Cerebellar nuclear complex (tissue), 1 donor: ENCODE results near the gene FAM78A.
"Not testable (repeated sequence)": the region's sequence is repeated elsewhere in the genome, so short reads cannot be mapped to it uniquely, and the experiment has no call there.

Experiments used
- DNase-seq, 2 experiments: peaks; one replicate each; lab custom pipeline; 2025; lab: John Stamatoyannopoulos, UW

FAM78A gene

DNA sequence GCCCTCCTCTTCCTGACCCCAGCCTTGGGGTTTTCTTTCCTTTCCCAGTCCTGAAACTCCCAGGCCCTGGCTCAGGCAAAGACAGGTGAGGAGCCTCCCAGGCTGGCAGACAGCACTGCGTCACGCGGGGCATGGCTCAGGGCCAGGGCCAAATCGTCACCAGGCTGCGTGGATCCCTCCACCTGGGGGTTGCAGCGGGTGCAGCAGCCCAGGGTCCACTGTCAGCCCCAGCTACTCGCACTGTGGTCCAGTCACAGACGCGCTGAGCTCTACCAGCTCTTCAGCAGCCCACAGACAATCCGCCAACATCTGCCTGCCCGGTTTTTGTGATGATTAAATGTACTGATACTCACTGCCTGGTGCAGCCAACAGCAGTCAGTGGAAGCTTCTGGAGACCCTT lies 12.1 kb downstream of the FAM78A start:
- no peak for DNase-seq

DNA sequence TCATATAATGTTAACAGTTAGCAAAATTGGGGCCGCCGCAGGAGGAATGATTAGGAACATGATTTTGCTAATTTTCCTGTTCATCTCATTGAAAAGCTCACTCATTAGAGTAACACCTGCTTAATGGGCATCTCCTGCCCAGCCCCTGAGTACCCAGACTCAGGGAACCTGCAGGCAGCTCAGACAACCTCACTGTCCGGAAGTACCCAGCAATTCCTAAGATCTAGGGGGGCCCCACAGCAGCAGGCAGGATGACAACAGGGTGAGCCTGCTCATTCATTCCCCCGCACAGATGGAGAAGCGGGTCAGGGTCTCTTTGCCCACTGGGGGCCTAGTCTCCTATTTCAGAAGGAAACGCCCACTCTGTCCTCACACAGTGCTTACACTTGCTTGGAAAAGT lies 12.6 kb downstream of the FAM78A start:
- no peak for DNase-seq

DNA sequence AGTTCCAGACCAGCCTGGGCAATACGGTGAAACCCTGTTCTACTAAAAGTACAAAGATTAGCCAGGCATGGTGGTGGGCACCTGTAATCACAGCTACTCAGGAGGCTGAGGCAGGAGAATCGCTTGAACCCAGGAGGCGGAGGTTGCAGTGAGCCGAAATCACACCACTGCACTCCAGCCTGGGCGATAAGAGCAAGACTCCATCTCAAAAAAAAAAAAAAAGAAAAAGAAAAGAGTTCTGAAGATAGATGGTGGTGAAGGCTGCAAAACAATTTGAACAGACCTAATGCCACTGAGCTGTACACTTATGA lies 13.3 kb downstream of the FAM78A start:
- DNase-seq = not testable (repeated sequence)

DNA sequence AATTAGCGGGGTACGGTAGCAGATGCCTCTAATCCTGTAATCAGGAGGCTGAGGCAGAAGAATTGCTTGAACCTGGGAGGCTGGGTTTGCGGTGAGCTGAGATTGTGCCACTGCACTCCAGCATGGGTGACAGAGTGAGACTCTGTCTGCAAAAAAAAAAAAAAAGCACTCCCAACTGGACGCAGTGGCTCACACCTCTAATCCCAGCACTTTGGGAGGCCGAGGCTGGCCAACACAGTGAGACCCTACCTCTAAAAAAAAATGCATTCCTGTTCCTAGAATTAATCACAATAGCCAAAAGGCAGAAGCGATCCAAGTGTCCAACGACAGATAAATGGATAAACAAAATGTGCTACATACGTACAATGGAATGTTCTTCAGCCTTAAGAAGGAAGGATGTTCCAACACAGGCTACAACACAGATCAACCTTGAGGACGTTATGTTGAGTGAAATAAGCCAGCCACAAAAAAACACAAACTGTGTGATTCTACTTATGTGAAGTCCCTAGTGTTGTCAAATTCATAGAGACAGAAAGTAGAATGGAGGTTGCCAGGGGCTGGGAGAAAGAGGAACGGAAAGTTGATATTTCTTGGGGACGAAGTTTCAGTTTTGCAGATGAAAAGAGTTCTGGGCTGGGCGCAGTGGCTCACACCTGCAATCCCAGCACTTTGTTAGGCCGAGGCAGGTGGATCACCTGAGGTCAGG lies 13.8 kb downstream of the FAM78A start:
- no peak for DNase-seq

DNA sequence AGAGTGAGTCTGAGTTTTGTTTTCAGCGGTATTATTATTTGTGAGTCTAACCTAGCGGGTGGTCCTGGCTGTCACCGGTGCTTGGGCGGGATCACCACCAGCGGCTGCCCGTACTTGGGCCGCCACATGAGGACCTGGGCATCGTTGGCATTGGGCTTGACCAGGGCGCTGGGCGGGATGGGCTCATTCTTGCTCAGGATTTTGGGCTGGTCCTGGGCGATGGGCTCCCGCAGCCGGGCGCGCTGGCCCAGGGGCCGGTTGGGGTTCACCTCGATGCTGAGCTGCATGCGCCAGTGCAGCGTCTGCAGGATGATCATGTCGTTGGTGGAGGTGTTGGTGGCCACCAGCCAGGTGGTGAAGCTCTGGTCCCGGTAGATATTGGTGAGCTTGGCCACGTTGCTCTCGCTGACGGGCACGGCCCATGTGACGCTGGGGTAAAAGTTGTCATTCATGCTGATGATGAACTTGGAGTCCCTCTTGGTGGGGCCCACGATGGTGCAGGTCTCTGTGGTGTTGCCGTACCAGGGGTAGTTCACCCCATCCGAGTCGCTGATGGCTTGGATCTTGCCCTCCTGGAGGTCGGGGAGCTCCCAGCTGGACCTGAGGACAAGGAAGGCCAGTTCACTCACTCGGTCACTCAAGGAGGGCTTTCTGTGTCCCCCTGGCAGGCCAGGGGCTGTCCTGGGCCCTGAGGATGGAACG lies 15.4 kb downstream of the FAM78A start:
- DNase-seq = no peak

DNA sequence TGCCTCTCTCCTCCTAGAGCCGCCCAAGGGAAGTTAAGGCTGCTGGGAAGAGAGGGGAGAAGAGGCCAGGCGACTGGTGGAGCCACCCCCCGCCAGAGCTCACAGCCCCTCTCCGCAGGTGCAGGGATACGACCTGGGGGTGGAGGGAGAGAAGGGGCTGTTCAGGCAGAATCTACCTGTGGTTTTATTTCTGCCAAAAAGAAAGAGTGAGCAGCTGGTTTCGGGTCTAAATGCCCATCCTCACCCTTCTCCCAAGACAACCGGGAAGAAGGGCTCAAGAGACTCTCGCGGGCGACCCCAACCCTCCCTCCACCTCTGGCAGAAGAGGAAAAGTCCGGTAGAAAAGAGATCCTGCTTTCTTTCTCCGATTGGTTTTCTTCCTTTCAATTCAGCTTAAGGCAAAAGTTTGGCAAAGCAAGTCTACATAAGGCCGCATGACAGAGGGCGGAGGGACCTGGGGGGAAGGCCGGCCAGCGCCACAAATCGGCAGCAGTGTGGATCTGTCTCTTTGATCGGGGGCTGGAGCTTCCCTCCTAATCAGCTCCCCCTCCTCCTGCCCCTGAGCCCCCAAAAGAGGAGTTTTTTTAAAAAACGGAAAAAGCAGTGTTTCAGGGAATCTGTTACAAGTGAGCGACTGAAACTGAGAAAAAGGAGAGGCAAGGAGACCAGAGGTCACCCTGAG lies 16.3 kb downstream of the FAM78A start:
- DNase-seq = no peak

DNA sequence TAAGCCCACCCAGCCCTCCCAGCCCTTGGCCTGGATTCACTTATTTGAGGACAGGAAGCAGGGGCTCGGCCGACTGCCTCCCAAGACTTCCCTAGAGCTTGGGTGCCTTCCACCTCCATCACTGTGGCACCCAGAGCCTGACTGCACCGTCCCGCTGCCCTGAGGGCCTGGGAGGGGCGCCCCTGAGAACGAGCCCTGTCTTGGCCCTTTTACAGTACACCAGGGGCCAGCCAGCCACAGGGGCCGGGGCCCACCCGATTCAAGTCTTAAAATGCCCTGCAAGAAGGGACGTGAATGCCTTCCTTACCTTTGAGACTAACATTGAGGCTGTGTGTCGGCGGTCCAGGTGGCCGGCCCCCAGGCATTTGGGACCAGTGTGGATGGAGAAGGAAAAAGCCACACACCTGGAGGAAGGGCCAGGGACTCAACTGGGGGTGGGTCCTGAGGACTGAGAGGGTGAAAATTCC lies 16.8 kb downstream of the FAM78A start:
- DNase-seq = no peak

DNA sequence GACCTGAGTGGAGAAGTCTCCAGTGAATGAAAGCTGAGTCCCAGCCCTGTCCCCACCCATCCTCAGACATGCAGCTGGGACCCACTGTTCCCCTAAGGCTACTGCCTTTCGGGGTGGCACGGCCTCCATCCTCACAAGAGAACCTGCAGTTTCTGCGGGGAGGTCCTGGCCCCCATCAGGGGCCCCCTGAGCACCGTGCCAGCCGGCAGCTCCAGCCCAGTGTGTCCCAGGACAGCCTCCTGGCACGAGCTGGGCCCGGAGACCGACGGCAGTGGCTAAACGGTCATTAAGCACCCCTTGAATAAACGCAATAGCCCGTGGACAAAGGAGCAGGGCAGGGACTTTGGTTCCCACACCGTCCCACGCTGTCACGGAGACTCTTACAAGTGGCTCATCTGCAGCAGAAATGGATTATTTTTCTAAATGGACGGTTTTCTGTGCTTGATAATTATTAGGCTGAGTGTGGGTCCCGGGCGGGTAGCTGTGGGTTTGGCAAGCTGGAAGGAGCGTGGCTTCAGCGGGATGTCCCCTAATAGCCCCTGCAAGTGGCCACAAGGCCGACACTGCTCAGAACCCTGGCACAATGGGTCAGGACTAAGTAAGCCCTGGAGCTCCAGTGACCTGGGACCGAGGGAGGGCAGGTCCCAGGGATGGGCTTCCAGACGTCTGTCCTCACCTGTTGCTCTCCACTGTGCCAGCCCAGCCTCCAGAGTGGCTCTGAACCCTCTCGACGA lies 17.4 kb downstream of the FAM78A start:
- DNase-seq = no peak

DNA sequence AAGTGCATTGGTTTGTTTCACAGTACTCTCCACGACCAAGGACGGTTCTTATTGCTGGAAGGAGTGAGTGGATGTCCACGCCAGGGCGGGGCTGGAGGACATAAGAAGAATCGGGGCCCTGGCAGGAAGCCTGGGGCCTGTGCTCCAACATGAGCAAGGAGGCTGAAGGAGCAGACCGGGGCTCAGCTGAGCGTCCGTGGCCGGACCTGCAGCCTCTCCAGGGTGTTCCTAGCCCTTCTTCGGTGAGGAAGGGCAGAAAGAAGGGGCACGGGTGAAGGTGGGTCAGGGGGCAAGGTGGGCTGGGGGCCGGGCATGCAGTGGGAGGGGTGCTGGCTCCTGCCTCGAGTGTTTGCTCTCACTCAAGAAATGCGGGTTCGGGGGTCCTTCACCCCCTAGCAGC lies 18.1 kb downstream of the FAM78A start:
- DNase-seq = no peak

DNA sequence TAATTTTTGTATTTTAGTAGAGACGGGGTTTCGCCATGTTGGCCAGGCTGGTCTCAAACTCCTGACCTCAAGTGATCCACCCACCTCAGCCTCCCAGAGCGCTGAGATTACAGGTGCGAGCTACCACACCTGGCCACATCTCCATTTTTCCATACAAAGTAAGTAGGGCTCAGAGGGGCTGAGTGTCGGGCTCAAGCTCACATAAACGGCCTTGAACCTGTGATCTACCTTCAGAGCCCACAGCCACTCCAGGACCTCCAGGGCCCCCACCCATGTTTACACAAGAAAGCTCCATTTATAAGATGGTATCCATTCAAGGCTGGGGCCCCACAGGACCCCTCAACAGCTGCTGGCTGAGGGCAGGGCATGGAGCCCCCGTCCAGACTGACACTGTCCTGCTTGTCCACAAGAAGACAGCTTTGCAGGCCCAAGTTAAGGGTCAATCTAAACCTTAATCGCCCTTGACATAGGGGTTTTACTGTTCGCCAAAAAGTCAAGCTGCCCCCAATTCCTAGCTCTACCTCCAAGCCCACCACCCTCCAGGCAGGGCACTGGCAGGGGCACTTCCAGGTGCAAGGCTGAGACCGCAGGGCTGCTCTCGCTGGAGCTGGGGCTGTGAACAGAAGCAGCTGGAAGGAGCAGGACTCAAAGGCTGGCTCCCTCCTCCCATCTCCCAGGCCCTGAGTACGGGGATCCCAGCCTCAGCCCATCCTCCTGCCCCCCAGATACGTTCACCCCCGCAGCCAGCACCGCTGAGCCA lies 18.9 kb downstream of the FAM78A start:
- DNase-seq = no peak

DNA sequence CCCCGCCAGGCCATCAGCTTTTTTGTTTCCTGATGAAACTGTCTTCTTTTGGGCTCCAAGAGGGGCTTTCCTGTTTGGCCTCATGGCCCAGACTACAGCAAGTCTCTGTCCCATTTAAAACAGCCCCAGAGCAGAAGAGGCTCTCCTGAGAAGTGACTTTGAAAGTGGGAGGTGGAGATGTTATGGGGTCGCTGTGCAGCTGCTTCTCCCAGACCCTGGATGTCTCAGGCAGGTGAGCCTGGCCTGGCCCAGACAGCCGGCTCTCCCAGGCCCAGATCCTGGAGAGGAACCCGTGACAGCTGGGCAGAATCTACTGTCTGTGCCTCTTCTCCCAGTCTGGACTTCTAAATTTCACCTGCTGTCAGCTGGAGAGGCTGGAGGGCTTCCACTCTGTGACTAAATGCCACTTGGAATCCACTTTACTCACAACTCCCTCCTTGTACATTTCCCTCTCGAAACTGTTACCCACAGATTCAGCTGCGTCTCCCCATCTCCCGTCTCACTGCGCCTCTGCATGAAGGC lies 20.6 kb downstream of the FAM78A start:
- DNase-seq = no peak

DNA sequence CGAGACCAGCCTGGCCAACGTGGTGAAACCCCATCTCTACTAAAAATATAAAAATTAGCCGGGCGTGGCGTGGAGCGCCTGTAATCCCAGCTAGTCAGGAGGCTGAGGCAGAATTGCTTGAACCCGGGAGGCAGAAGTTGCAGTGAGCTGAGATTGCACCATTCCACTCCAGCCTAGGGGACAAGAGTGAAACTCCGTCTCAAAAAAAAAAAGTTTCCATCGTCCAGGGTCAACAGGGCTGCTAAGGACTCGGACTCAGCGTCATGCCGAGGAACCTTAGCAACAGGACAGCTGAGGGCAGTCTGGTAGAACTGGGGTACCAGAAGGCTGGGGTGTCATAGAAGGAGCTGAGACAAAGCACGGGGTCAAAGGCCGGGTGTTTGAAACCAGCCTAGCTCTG lies 21.7 kb downstream of the FAM78A start:
- no peak for DNase-seq

DNA sequence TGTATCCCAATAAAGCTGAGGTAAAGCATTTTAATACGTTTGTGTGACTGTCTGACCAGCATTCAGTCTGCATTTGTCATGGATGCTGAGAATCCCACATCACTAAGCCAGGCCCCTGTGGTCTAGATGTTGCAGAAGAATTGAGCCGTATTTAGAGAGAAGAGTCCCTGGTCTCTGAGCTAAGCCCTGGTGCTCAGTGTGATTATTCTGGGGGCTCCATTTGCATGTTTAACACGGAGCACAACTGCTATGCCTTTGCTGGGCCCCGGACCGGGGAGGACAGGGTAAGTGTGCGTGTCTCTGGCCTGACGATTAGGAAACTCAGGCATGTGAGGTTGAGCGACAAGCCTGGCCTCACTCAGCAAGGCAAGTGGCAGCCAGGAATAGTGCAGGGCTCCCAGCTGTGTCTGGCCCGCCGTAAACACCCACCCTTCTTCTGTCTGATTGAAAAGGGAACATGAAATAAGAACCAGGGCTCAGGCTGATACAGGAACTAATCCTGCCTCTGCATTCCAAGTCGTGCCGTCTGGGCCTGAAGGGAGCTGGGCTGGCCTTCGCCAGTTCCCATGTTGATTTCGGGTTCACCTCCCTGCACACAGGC lies 22.3 kb downstream of the FAM78A start:
- DNase-seq = no peak

DNA sequence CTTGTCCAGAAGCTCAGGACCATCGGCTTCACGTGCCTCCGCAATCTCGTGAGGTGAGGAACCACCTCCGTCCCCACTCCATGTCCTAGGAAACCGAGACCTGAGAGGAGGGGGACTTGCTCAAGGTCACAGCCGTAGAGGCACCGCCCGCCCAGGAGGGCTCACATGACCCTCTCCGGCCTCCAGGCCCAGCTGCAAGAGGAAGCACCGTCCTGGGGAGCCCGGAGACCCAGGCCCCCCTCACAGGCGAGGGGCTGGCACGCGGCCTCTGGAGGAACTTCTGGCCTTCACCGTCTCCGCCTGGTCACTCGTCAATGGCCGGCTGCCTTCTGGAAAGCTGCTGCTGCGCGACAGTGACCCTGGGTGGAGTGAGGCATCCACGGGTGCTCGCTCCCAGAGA lies 24.2 kb downstream of the FAM78A start:
- no peak for DNase-seq

DNA sequence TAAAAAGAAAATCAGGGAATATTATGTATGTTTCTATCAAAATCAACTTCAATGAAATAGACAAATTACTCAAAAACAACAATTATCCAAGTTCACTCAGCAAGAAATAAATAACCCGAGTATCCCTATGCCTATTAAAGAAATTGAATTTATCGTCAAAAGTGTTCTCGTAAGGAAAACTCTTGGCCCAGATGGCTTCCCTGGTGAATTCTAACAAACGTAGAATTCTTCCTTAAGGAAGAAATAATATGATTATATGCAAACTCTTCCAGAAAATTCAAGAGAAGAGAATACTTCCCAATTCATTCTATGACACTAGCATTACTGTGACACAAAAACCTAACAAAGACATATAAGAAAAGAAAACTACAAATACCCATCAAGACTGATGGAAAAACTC lies 29.7 kb downstream of the FAM78A start:
- DNase-seq = no peak

DNA sequence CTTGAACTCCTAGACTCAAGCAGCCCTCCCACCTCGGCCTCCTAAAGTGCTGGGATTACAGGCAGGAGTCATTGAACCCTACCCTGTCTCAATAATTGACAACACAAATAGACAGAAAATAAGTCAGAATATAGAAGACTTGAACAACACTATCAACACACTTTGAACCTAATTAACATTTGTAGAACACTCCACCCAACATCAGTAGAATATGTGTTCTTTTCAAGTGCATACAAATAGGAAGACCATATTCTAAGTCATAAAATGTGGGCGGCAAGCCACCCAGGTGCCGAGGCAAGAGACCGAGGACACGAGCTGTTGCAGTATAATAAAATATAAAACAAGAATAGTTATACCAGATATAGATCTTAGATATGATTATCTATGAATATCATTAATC lies 32.0 kb downstream of the FAM78A start:
- not testable (repeated sequence) for DNase-seq

DNA sequence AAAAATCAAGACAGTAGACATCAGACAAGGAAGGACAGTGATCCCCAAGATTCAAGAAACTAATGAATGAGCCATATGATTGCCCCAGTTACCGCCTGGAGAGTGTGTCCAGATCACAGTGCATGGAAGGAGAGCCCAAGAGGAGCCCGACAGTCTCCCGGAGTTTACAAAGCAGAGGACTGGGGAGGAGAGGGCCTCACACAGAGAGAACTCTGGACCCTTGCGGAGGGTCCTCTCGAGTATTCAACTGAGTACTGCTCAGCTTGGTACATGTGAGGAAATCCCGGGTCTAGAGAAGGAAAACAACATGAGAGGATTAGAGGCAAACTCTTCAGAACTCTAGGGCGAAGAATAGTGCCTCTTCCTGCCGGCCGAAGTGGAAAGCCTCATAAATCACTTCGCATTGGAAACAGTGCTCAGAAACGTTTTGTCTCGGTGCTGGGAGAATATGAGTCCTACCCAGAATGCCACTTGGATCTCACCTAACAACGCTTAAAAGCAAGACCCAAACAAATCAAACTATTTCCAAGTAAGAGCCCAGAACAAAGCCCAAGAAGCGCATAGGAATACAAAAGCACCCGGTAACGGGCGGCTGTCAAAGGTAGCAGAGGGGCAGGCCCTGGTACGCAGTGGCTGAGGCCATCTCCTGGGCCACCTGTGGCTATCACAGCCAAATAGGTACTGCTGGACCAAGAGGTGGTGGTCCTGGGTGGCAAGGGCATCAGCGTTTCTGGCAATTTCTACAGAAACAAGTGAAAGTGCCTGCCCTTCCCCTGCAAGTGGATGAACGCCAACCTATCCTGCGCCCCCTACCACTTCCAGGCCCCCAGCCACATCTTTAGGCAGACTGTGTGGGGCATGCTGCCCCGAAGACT lies 36.0 kb downstream of the FAM78A start:
- DNase-seq = no peak

DNA sequence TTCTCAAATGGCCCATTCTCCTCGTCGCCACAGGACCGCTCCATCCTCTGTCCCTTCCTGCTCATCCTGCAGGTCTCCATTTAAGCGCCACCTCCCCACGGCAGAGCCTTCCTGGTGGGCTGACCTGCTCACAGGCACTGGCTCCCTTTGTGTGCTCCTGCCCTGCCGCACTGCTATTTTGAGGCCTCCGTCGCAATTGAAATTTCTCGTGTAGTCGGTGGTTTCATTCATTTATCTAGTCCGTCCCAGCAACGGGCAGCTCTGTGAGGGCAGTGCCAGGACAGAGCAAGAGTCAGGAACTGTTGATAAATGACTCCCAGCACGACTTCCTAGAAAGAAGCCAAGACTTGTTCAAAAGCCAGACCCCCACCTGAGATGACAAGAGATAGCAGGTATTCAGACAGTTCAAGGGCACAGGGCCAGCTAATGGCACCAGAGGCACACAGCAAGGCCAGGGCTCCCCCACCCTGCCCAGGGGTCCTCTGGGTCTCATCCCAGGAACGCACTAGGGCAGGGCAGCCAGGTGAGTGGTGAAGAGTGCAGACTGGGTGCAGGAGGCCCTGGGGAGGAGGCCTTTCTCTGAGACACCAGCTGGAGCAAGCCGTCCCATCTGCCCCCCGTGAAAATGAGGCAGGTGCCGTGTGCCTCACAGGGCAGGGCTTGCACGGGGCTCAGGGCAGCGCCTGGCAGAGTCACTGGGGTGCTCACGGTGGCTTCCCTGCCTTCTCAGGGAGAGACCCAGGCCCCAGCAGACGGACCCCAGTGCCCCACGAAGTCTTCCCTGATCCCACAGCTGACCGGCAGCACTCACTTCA lies 36.9 kb downstream of the FAM78A start:
- DNase-seq = peak; percentile 14 to 38

DNA sequence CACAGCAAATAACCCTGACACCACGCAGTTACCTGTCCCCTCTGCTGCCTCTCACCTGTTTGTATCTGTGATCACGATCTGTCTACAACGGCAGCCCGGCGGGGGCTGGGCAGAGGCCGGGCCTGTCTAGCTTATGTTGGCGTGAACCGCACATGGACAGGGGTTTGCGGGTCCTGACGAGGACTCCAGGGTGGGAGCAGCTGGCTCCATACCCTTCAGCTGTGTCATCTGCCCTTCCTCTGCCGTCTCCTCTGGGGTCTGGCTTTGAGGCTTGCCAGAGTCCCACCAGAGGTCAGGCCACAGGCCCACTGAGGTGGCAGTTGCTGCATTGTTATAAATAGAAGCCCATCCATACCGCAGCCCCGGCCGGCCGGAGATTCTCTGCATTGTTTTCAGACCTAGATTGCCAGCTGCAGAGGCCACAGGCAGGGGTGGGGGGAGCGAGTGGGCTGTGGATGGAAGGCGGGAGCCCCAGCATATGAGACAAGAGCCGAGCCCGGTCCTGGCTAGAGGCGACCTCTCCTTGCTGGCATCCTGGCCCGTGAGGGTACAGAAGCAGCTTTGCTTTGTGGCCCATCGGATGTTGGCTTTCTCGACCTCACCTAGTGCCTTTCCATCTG lies 37.8 kb downstream of the FAM78A start:
- no peak for DNase-seq
